NCI-H82 (cell line): ENCODE measurements around the gene IRGM.

Experiments
- DNase-seq: peaks from one replicate; lab custom pipeline; 2025; lab: John Stamatoyannopoulos, UW

IRGM gene

GRCh38 chr5:150895431-150896428 lies 49.4 kb downstream of the IRGM start:
- DNase-seq: no peak
